ENCODE results near the gene DNAAF5.

Gene DNAAF5

GRCh38 chr7:684416-684815, 42.1 kb upstream of the DNAAF5 start:
- no peak for DNase-seq (ENCODE audit: low read depth)
- H3K4me3 ChIP-seq (ENCODE audit: low read depth, low read length), result no peak overlapping the region
- TF ChIP-seq CTCF (conservative IDR thresholded peaks at IDR 0.05; ENCODE audit: low read depth, low read length), result no peak

DNA sequence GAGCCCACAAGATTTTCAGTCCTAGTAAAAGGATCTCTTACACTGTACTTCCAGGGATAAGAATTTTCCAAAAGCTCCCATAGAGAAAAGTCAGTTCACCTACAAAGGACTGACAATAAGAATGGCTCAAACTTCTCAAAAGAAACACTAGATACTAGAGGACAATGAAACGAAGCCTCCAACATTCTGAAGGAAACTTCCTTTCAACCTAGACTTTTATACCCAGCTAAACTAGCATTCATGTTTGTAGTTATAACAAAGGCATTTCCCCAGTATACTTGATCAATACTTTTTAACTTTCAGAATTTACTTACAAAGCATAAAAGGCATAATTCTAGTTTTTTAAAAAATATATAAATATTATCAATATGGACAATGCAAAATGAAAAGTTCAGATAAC, 41.0 kb upstream of the DNAAF5 start:
- no peak for TF ChIP-seq CTCF (conservative IDR thresholded peaks at IDR 0.05; ENCODE audit: low read depth, low read length)
- DNase-seq (ENCODE audit: low read depth), result no peak
- H3K4me3 ChIP-seq (ENCODE audit: low read depth, low read length), result no peak overlapping the region

- H3K4me3 ChIP-seq (ENCODE audit: low read depth, low read length), result no peak overlapping the region
- DNase-seq (ENCODE audit: low read depth), result no peak
These were observed 35.8 kb upstream of the DNAAF5 start for GRCh38 chr7:690478-691360.

GRCh38 chr7:691361-692045, 35.0 kb upstream of the DNAAF5 start:
- no peak for TF ChIP-seq CTCF (conservative IDR thresholded peaks at IDR 0.05; ENCODE audit: low read depth, low read length)

More at GRCh38 chr7:690478-691360, 35.8 kb upstream of the DNAAF5 start:
- TF ChIP-seq CTCF (conservative IDR thresholded peaks at IDR 0.05; ENCODE audit: low read depth, low read length), result no peak

DNA sequence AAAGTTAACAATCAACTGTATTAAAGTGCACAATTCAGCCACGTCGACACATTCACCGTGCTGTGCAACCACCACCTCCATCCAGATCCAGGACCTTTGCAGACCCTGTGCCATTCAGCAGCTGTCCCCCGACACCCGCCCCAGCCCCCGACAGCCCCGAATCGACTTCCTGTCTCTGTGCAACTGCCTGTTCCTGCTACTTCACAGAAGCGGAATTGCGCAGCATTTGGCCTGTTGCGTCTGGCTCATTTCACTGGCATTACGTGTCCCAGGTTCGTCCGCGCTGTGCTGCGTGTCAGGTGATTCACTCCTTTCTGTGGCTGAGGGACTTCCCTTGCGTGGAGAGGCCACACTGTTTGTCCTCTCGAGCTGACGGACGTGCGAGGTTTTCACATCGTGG, 33.2 kb upstream of the DNAAF5 start:
- TF ChIP-seq CTCF (conservative IDR thresholded peaks at IDR 0.05; ENCODE audit: low read depth, low read length), result no peak
- H3K4me3 ChIP-seq (ENCODE audit: low read depth, low read length), result no peak overlapping the region
- DNase-seq (ENCODE audit: low read depth), result no peak

More at GRCh38 chr7:691361-692045, 35.0 kb upstream of the DNAAF5 start:
- no peak for DNase-seq (ENCODE audit: low read depth)
- no peak overlapping the region for H3K4me3 ChIP-seq (ENCODE audit: low read depth, low read length)

- H3K4me3 ChIP-seq (ENCODE audit: low read depth, low read length), result no peak overlapping the region
These were observed 30.1 kb upstream of the DNAAF5 start for GRCh38 chr7:696426-696811.

More at GRCh38 chr7:696426-696811, 30.1 kb upstream of the DNAAF5 start:
- no peak for DNase-seq (ENCODE audit: low read depth)
- no peak for TF ChIP-seq CTCF (conservative IDR thresholded peaks at IDR 0.05; ENCODE audit: low read depth, low read length)

Data from choroid plexus epithelial cell (primary cell).